GM21367 (cell line): ENCODE measurements around the gene RERG.

ENCODE experiments used
- ATAC-seq: cut with Tn5 transposase; IDR thresholded peaks from one replicate; pipeline ENCODE4 v1.9.1; 2021; ENCODE audit not compliant: unreplicated experiment

The RERG gene

GRCh38 chr12:15220451-15220850, 766 bp downstream of the RERG start:
- no peak for ATAC-seq

DNA sequence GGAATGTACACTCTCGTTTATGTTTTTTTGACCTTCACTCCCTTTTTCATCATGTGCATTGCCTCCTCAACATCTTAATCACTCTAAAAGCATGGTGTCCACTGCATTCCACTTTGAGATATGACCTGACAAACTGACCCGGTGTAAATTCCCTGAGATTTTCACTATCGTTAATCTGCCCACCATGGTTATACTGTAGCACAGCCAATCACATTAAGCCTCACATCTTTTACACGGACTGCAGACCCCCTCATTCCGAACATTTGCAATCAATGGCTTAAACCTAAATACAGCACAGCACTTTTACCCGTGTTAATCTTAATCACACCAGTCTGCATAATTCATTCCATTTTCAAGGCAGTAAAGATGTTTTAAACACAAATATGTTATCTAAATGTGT, 2.4 kb downstream of the RERG start:
- ATAC-seq: no peak

- no peak for ATAC-seq
Measured at GRCh38 chr12:15216036-15216889, 5.0 kb downstream of the RERG start.

DNA sequence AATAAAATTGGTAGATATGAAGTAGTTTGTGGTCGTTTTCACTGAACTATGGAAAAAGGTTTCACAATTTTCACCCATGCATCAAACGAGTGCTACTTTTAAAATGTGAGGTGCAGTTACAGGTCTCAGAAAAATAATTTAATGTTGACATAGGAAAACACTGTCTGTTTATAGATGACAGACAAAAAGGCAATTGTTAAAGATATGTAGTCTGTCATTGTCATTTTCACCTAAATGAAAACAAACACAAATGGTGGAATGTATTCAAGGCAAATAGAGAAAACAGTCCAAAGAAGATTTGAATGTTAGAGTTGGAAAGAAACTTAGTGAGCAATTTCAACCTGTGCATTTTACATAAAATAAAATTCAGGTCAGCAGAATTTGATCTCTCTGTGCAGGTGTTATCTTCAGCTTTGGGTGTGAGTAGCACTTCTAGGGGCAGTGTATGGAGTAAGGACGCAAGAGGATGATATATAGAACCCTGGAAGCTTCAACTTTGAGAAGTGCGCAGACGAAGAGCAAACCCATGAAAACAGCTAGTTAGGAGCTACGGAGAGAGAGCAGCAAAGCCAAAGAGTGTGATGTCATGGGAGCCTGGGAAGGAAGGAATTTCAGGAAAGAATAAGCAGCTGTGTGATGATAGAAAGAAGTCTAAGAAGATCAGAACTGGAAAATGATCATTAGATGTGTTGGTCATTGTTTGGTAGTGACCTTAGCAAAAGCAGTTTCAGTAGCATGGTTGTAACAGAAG, 6.2 kb downstream of the RERG start:
- ATAC-seq: no peak

DNA sequence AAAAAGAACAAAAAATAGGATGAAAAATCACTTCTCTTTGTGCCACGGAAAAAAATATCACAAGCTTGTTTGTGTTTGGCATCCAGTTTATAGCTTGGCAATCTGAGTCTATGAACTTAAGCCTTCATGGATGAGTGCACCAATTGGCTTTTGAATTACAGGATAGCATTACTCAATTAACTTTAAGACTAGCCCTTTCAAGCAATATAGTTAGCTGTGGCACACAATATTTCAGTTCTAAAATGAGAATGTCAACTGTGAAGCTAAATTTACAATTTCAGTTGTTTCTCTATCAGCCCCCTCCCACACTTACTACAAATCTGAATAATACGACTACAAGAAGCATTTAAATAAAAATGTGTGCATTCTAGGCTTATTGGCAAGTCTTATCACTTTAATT, 8.3 kb downstream of the RERG start:
- ATAC-seq: no peak

DNA sequence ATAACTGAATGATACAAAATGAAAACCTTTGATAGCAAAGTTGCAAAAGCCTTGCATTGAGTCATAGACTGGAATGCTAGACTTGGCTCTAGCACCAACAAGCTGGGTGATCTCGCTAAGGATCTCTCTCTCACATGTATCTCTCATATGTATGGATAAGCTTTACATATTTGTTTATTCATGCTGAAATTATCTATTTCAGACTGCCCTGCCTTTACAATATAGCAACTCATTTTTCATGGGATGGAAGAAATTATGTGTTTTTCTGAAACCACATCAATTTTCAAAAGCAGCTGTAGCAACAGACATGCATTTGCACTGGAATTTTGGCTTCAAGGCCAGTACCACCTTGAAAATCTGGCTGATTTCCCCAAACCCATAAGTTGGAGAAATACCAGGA, 11.4 kb downstream of the RERG start:
- no peak for ATAC-seq

GRCh38 chr12:15208871-15209656, 12.2 kb downstream of the RERG start:
- no peak for ATAC-seq

DNA sequence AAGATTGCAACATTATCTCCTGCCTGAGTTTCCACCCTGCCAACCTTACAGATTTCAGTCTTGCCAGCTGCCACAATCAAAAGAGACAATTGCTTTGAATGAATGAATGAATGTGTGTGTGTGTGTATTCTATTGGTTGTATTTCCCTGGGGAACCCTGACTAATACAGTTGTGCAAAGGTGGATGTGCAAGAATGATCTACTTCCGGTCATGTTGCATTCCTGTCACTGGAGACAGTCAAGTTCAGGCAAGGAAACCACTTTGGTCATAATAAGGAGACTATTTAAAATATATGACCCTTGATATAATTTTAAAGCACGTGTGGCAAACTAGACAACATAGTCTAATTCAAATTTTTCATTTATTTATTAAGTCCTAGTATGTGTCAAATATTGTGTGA, 13.1 kb downstream of the RERG start:
- no peak for ATAC-seq

DNA sequence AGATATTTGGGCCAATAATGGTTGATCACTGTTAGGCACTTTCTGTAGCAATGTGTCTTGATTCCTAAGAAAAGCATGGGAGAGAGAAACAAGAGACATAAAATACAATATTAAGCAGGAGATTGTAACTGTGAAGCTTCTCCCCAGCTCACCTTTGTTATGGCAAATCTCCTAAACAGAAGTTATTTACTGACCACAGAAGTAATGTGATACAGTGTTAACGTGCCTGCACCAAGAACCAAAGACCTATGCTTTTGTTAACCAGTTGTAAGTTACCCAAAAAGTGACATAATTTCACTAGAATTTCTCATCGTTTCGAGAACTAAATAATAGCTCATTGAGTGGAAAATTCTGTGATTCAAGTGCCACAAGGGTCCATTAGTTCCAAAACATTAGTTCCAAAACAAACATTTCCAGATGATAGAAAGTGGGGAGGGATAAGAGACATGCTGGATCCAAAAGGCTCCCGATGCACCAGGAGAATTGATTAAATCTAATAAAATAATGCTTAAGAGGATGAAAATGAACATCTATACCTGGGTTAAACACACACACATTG, 14.3 kb downstream of the RERG start:
- ATAC-seq: no peak

DNA sequence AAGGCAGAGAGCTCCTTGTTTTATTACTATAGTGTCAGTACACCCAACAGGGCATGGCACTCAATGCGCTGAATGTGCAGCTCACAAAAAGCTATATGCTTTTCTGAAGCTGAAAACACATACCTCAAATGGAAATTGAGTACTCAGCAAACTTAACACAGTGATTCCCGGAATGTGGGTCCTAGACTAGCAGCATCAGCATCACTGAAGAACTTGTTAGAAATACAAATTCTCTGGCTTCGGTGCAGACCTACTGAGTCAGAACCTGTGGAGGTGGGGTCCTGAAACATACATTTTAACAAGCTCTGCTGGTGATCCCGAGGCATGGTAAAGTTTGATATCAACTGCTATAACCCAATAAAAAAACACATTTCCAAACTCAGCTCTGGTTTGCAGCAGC, 14.9 kb downstream of the RERG start:
- no peak for ATAC-seq

DNA sequence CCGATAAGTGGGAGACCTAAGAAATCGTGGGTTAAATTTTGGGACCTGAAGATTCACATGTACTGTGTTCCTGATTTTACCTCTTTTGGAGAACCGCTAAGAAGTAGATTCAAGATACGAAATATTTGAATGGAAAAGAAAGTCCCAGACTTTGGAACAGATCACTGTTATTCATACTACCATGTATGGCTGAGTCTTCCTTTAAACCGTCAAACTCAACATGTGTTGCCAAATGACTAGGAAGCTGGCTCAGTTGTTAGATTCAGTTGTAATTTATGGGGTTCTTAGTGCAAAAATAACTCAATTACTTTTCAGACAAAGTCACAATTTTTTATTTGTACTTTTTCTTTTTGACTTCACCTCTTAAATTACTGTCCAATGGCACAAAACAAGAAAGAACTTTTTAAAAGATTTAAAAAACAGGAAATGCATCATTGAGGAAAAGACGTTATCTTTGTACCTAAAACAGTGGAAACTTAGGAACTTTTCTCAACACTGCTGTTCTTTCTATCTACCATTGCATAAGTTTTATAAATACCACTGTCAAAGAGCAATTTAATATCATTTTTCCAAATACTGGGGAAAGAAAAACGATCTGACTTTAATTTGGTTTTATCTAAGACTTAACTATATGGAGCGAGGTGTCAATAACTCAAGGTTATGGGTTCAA, 15.7 kb downstream of the RERG start:
- ATAC-seq: no peak

- no peak for ATAC-seq
Measured at GRCh38 chr12:15201456-15201855, 19.8 kb downstream of the RERG start.

DNA sequence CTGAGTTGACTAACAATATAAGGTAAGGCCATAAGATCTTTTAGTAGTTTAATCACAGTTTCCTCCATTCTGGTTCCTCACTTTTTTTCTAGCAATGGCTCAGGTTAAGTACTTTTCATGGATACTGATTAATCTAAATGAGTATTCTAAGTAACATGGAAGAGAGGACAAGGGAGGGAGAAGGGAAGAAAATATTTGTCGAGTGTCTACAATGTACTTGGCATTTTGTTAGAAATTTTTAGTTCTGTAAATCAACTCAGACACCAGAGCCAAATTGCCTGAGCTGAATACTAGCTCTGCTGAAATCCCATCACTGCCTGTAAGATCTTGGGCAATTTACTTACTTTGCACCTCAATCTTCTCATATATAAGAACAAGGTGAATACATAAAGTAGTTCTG, 20.2 kb downstream of the RERG start:
- no peak for ATAC-seq

- no peak for ATAC-seq
Measured at GRCh38 chr12:15200641-15201040, 20.6 kb downstream of the RERG start.

DNA sequence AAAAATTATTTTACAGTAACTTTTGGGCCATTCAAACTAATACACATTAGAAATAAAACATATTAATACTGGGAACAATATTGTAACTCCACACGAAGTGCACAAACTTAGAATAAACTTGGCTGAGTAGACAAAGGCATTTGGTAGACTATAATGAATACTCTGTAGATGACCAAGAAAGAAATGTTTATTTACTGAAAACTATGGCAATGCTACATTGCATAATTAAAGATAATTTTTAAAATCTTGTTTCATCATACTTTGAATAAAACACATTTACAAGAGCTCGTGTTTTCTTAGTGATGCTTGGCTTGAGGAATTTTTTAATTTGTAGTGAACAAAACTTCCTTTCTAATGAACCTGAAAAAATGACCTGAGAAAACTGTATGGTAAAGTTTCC, 21.3 kb downstream of the RERG start:
- ATAC-seq: no peak

- ATAC-seq: no peak
Measured at GRCh38 chr12:15196678-15197505, 24.3 kb downstream of the RERG start.

DNA sequence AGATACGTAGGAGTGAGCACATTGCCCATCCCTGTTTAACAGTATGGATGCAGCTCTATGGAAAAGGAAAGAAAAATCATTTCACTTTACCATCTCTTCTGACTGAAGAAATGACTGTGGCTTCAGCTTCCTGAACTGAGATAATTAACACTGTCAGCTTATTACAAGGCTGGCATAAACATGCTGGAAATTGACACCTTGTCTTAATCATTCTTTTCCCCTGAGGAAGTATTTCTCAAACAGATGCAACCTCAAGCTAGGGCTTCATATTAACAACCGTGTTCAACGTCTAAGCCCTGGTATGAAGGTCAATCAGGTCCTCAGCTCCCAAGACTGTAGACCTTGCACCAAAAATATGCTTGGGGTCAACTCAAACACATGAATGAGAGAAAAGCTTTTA, 25.0 kb downstream of the RERG start:
- no peak for ATAC-seq

DNA sequence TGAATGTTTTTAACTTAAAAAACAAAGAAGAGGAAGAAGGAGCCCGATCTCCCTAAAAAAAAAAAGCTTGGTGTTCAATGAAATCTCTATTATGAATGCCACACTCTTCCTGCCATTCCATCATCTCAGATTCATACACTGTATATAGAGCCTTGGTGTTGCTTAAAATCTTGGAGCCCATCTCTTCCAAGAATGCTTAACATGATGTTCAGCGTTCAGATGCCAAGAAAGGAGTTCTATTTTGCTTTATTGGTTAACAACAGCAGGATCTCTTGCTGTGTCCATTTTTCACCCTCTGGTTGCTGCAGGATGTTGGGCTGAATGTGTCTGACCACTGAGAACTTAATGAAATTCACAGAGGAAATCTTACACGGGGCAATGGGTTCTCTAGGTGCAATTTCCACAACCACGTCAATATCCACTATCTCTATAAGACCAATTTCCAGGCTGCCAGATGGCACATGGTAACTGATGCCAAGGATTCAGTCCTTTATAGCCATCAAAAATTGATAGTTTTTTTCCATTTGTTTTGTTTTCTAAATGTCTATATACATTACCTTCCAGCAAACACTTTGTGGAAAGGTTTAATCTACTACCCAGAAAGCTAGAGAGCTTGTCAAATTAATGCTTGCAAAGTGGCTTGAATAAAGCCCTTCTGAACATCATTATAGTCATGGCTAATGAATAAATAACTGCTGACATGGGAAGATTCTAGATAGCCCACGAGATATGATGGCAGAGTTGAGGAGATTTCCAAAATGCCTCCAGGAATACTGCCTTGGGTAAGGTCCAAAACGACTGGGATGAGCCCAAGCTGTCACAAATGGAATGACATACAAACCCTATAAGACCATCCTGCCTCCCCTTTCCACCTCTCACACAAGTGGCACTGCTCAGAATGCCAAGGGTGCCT, 26.5 kb downstream of the RERG start:
- no peak for ATAC-seq

DNA sequence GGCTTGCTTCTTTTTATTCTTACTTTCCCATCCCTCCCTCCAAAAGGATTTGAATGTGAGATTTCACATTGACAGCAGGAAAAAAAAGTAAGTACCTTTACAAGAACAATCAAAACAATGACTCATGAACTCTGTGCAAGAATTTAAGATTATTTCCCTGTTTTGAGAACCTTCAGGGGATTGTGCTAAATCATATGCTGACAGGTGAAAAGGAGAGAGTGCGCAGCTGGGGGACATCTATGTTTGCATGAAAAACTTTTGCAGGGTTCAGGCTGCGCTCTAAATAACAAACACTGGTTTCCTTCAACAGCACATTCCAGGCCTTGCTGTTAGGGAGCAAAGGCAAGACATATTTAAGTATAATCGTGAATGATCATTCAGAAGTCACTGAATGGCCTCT, 27.3 kb downstream of the RERG start:
- ATAC-seq: no peak
